ENCODE measurements around the gene TSSK1B. TPM values are rescaled to one million over a fixed set of nuclear protein-coding genes. Genes with fewer than 3 reads are reported as not detected.

Gene TSSK1B
- polyA plus RNA-seq, 1 experiment = not detected

- POLR2A ChIA-PET = no interaction called here
- Histone ChIP-seq H3K27me3 (ENCODE audit: control insufficient read depth, insufficient read depth, low read length) (no peaks in the 10 kb centered on the region), H3K36me3 (ENCODE audit: control insufficient read depth, insufficient read depth, low read length) (no peaks in the 10 kb centered on the region), H3K4me3 (ENCODE audit: low read depth, low read length) (no peak overlapping the region)
- no peak for DNase-seq (ENCODE audit: low read depth)
- no peak for TF ChIP-seq CTCF (IDR thresholded peaks at IDR 0.05; ENCODE audit: insufficient read depth, low read depth, low read length)
- CTCF ChIA-PET = interaction anchor here (0.9 kb wide), 1 partner anchor 71 kb away, joined by 3 read pairs; no protein-coding TSS in a partner anchor
Measured at GRCh38 chr5:113452941-113453340, 18.2 kb upstream of the TSSK1B start.

GRCh38 chr5:113451797-113452196 lies 17.0 kb upstream of the TSSK1B start:
- no peak for DNase-seq (ENCODE audit: low read depth)
- TF ChIP-seq CTCF (IDR thresholded peaks at IDR 0.05; ENCODE audit: insufficient read depth, low read depth, low read length) = no peak
- POLR2A ChIA-PET = no interaction called here
- Histone ChIP-seq H3K4me3 (ENCODE audit: low read depth, low read length) (no peak overlapping the region), H3K36me3 (ENCODE audit: control insufficient read depth, insufficient read depth, low read length) (no peaks in the 10 kb centered on the region), H3K27me3 (ENCODE audit: control insufficient read depth, insufficient read depth, low read length) (no peaks in the 10 kb centered on the region)
- CTCF ChIA-PET = interaction anchor here (0.5 kb wide), 1 partner anchor 336 kb away, joined by 4 read pairs; no protein-coding TSS in a partner anchor

- CTCF ChIA-PET = no interaction called here
- H3K4me3 ChIP-seq (ENCODE audit: low read depth, low read length) = no peak overlapping the region
- POLR2A ChIA-PET = no interaction called here
- no peak for TF ChIP-seq CTCF (IDR thresholded peaks at IDR 0.05; ENCODE audit: insufficient read depth, low read depth, low read length)
- H3K36me3 ChIP-seq (ENCODE audit: control insufficient read depth, insufficient read depth, low read length) = no peaks in the 10 kb centered on the region
- DNase-seq (ENCODE audit: low read depth) = no peak
- H3K27me3 ChIP-seq (ENCODE audit: control insufficient read depth, insufficient read depth, low read length) = no peaks in the 10 kb centered on the region
Measured at GRCh38 chr5:113450929-113451328, 16.1 kb upstream of the TSSK1B start.

- DNase-seq (ENCODE audit: low read depth) = no peak
- ChIA-PET CTCF (interaction anchor here (0.8 kb wide), 1 partner anchor 60 kb away, joined by 3 read pairs; no protein-coding TSS in a partner anchor), POLR2A (no interaction called here)
- Histone ChIP-seq H3K36me3 (ENCODE audit: control insufficient read depth, insufficient read depth, low read length) (no peaks in the 10 kb centered on the region), H3K4me3 (ENCODE audit: low read depth, low read length) (no peak overlapping the region), H3K27me3 (ENCODE audit: control insufficient read depth, insufficient read depth, low read length) (no peaks in the 10 kb centered on the region)
- TF ChIP-seq CTCF (IDR thresholded peaks at IDR 0.05; ENCODE audit: insufficient read depth, low read depth, low read length) = no peak
Measured at GRCh38 chr5:113450462-113450861, 15.7 kb upstream of the TSSK1B start.

GRCh38 chr5:113448252-113448651 lies 13.5 kb upstream of the TSSK1B start:
- Histone ChIP-seq H3K36me3 (ENCODE audit: control insufficient read depth, insufficient read depth, low read length) (no peaks in the 10 kb centered on the region), H3K4me3 (ENCODE audit: low read depth, low read length) (no peak overlapping the region), H3K27me3 (ENCODE audit: control insufficient read depth, insufficient read depth, low read length) (no peaks in the 10 kb centered on the region)
- POLR2A ChIA-PET = no interaction called here
- no peak for TF ChIP-seq CTCF (IDR thresholded peaks at IDR 0.05; ENCODE audit: insufficient read depth, low read depth, low read length)
- DNase-seq (ENCODE audit: low read depth) = no peak
- CTCF ChIA-PET = interaction anchor here (0.6 to 2.0 kb wide), 5 partner anchors 10 to 452 kb away, joined by 3 to 5 read pairs (median 4); no protein-coding TSS in a partner anchor
